SU-DHL-6 (cell line): ENCODE results near the gene SIAE.

ENCODE experiments used
- EZH2phosphoT487 ChIP-seq: fragments of 200-600 bp; sonication (generic), shearing (Covaris generic); conservative IDR thresholded peaks from 2 replicates; pipeline ENCODE4 v1.6.1; 2018; ENCODE audit warnings: mild to moderate bottlenecking, antibody characterized with exemption, low read length, moderate library complexity, mixed read lengths
- TF ChIP-seq, protein P1 (sequence below): fragments of 200-600 bp; sonication (generic); IDR thresholded peaks from one replicate; pipeline ENCODE4 v1.5.1; 2017; ENCODE audit warnings: antibody characterized with exemption, mild to moderate bottlenecking, low read length, moderate library complexity; ENCODE audit not compliant: insufficient read depth, poor library complexity, severe bottlenecking

DNA sequence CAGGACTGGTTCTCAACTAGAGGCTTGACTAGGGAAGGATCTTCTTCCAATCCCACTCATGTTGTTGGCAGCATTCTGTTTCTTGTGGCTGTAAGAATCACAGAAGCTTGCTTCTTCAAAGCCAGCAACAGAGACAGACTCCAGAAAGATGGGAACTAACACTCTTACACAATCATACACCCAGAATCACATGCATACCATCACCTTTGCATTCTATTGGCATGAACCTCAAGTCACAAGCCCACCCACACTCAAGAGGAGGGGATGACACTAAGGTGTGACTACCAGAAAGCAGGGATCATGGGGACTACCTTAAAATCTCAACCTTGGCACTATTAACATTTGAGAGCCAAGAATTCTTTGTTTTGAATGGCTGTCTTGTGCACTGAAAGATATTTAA, 75.9 kb downstream of the SIAE start:
- TF ChIP-seq, protein P1, sequence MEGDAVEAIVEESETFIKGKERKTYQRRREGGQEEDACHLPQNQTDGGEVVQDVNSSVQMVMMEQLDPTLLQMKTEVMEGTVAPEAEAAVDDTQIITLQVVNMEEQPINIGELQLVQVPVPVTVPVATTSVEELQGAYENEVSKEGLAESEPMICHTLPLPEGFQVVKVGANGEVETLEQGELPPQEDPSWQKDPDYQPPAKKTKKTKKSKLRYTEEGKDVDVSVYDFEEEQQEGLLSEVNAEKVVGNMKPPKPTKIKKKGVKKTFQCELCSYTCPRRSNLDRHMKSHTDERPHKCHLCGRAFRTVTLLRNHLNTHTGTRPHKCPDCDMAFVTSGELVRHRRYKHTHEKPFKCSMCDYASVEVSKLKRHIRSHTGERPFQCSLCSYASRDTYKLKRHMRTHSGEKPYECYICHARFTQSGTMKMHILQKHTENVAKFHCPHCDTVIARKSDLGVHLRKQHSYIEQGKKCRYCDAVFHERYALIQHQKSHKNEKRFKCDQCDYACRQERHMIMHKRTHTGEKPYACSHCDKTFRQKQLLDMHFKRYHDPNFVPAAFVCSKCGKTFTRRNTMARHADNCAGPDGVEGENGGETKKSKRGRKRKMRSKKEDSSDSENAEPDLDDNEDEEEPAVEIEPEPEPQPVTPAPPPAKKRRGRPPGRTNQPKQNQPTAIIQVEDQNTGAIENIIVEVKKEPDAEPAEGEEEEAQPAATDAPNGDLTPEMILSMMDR = no peak
- TF ChIP-seq EZH2phosphoT487 = no peak
